Effector CD8-positive, alpha-beta T cell (primary cell): ENCODE results near the gene HNMT.
"Not testable (repeated sequence)": the region's sequence is repeated elsewhere in the genome, so short reads cannot be mapped to it uniquely, and the experiment has no call there.

Source experiments
- DNase-seq: peaks from one replicate; lab custom pipeline; 2025; lab: John Stamatoyannopoulos, UW

The HNMT gene

DNA sequence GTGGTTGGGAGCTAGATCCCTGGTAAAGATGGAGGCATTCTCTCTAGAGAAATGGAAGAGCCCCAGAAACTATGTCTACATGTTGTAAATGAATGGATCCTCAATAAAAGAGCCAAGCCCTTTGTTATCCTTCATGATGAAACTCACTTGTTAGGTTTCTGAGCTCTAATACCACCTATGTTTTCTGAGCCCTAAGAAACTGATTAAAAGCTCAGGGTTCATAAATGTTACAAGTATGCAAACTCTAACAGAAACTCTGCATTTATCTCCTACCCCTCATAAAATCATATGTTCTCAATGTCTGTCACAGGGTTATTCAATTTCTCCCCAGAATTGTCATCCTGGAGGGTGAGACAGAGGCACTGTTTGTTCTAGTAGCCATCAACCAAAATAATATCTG lies 18.0 kb upstream of the HNMT start:
- DNase-seq = no peak

DNA sequence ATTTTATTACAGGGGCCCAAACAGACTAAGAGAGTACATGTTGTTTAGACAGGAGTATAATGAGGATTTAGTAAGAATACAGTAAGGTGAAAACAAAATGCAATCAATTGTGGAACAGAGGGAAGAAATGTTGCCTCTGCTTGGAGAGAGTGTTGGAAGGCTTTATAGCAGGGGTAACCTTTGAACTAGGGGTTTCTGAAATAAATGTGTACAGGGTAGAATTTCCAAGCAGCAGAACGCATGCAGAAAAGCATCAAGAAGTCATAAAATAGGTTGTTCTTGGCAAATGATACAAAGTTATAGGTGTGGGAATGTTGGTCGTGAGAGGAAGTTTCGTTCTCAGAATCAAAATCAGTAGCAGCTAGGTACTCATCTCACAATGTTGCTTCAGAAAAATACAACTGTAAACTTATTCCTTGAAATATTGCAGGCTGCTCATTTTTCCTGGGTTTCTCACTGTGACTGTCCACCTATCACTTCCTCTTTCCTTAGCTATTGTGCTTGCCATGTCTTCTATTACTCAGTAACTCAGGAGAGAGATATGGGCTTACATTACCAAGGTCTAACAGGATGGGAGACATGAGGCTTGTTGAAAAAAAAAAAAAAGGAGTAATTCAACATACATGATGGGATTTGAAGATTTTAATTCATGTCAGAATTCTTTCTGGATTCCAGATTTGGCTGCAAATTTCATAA lies 17.1 kb upstream of the HNMT start:
- DNase-seq = no peak

DNA sequence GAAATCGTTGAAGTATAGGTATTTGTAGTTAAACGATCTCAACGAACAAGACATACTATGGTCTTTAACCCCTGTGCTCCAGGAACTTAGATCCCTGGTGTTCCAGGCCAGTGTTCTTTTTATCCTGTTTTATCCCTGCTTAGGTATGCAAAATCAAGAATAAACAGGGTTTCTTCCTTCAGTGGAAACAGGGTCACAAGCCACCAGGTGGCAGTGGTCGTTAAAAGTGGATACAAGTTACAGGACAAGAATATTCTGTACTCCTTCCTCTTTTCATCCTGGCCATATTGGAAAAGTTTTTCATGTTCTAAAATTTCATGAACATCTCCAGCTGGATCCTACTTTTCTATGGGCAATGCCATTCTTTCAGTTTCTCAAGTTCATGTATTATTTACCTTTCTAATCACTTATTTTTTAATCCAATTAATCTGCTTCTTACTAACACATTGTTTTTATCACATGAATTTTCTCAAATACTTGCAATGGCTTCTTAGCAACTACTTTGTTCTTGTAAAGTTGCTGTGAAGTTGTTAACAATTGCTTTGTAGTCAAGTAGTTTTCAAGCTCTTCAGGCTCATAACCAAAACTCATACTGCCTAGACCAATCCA lies 16.4 kb upstream of the HNMT start:
- DNase-seq = no peak

DNA sequence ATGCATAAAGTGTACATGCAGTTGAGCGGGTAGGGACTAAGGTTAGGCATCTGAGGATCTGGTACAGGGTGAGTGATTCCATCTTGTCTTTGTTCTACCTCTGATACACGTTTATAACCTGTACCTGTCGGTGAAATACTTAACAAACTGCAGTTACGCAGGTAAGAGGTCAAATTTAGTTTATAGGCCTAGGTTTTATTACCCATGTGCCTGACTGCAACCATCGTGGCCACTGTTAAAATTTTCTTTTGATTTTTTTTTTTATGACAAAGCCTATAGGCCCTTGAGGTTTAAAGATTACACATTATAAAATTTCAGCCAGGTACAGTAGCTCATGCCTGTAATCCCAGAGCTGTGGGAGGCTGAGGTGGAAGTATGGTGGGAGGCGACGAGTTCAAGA lies 15.4 kb upstream of the HNMT start:
- no peak for DNase-seq

DNA sequence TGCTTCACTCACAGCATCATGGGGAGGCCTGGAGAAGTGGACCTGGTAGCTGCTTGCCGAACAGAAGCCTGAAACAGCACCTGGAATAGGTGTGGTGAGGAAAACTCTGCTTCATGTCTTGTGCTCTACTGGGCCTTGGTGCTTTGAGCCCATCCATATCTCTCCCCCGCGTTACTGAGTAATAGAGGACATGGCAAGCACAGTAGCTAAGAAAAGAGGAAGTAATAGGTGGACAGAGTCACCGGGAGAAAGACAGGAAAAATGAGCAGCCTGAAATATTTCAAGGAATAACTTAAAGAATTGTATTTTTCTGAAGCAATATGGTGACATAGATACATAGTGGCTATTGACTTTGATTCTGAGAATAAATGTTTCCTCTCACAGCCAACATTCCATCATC lies 14.0 kb upstream of the HNMT start:
- DNase-seq = no peak

DNA sequence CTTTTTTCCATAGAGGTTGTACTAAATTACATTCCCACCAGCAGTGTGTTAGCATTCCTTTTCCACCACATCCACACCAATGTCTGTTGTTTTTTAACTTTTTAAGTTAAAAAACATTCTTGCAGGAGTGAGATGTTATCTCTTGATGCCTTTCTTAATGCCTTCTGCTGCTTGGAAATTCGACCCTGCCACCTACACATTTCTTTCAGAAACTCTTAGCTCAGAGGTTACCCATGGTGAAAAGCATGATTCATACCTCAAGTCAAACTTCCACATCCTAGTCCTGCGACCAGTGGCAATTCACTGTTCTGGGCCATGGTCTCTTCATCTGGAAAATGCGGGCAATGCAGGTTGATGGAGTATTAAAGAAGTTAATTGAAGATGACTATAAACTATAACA lies 12.7 kb upstream of the HNMT start:
- no peak for DNase-seq

DNA sequence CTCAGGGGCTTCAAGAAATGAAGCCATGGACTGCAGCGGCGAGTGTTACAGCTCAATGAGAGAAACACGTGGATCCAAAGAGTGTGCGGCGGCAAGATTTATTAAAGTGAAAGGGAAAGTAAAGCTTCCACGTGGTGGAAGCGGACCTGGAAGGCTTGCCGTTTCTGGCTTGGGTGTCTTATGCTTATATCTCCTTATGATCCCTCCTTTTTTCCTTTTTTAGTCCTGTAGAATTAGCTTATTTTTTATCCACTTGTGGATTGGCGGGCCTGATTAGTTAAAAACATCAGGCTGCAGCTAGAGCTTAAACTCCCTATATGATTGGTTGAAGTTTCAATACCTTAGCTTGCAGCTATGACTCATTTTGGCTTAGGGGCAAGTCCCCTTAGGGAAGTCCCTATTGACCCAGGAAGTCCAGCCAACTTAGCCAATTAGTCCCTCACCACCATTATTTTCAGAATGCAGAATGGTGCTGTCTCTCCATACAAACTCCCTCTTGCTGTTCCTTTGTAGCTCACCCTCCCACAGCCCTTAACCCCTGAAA lies 11.6 kb upstream of the HNMT start:
- no peak for DNase-seq

DNA sequence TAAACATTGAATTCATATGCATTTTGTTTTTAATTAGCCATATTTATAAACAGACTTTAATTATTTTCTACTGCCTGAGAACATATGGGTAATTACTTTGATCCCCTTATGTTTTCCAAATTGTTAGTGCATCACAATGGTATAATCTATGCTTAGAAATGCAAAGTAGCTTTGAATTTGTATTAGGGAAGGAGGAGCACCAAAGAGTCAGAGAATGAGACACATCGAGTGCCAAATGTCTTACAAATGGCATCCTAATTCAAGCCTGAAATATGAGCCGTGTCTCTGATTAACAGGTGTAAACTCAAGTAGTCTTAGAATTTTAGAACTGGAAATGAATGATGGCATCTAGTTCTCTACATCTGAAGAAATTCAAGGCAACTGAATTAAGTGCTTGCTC lies 8.7 kb upstream of the HNMT start:
- no peak for DNase-seq

DNA sequence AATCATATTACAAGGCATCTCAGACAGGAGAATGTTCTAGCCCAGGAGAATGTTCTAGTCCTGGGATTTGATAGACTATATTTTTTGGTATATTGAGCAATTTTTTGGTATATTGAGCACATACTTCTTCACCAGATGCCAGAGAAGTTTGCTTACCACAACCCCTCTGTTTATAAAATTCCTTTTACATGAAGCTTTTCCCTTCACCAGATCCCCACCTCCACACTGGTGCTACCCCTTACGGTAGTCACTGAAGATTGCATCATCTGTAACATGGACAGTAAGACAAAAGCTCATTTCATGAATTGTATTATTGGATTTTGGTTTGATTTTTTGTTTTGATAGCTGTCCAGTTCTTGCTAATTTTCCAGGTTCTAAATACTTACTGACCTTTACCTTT lies 7.2 kb upstream of the HNMT start:
- no peak for DNase-seq

DNA sequence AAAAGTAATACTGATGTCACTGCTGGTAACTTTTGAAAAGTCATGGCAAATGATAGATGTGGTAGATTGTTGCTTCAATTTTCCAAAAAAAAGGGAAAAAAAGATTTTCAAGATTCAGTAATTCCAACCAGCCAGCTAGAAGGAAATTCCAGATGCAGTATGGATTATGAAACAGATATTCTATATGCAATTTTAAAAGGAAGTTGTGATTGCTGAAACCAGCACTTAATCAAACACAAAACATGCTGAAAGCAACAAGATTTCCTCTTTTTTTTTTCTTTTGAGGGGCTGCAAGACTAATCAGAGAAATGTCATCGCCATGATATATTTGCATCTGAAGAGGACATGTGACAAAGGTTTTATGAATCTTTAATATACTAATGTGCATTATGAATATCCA lies 5.1 kb upstream of the HNMT start:
- no peak for DNase-seq

DNA sequence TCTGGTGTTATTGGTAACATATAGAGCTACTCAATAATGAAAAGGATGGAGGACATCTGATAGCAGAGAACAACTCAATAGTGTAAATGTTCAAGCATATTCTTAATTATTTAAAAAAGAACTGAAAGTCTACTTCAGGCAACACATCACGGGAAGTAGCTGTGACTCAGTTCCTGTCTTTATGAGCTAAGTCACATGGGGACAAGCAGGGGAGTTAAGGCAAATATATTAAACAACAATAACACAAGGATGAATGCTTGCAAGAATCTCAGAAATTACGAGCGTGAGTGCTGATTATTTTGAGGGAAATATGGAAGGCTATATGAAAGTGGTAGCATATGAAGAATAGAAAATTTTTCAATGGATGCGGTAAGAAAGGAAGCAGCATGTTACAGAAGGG lies 4.0 kb upstream of the HNMT start:
- DNase-seq = no peak

DNA sequence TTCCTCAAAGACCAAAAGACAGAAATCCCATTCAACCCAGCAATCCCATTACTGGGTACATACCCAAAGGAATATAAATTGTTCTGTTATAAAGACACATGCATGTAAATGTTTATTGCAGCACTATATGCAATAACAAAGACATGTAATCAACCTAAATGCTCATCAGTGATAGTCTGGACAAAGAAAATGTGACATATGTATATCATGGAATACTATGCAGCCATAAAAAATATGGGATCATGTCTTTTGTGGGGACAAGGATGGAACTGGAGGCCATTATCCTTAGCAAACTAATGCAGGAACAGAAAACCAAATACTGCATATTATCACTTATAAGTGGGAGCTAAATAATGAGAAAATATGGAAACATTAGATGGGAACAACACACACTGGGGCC lies 2.7 kb upstream of the HNMT start:
- DNase-seq = no peak

DNA sequence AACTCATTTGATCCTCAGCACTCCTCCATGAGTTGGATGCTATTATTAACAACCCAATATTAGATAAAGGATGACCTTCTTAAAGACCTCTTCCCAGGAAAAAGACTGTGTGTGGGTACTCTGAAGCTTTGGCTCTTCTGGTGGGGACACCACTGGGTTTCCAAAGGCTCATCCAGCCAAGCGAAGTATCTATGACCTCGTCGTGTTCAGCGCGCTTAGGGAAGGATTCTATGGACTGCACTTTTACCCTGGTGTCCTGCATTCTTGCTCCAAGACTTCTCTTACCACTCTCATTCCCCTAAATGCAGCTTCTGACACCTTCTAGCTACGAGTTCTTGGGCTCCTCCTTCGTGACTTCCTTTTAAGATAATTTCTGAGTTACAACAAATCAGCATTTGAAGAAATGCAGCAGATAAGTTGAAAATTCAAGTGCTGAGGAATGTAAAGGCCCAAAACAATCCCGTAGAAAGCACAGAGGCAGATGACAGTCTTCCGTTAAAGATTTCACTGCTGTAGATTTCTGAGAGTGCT lies 673 bp upstream of the HNMT start:
- DNase-seq = no peak

DNA sequence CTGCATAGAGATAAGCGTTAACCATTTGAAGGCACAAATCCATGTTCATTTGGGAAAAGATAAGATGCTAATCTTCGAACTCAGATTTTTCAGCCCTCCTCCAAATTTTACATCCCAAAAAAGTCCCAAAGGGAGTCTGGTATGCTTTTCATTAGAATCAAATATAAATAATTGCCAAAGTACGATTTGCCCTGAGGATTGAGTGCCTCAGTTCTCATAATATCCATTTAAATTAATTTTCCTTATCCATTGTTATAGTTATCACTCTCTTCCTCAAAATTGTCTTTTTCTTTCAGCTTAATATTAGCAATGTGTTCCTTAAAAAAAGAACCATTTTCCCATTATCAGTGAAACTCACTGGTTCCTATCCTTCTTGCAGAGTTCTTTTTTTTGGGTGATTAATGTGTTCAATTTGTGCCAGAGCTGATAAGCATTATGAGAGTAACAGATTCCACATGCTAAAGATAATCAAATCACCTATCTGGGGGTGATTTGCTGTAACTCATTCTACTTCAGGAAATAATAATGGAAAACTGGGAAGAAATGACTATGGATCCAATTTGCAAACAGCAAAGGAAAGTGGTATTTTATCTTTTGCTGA lies 686 bp downstream of the HNMT start:
- DNase-seq = no peak

DNA sequence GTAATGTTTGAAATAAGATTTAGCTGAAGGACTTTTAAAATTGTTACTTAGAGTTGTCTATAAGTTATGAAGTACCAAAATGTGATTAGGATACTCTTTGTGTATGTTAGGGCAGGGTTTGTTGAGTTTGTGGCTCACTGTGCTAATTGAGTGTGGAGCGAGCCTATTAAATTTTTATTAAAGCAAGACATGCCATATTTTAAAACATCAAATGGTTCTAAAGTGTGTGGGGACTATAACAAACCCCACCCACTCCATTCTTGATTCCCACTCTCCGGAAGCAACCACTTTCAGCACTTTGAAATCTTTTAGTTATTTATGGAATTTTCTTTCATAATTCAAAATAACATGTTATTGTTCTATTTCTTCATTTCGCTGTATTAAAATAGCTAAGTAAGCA lies 1.8 kb downstream of the HNMT start:
- no peak for DNase-seq

DNA sequence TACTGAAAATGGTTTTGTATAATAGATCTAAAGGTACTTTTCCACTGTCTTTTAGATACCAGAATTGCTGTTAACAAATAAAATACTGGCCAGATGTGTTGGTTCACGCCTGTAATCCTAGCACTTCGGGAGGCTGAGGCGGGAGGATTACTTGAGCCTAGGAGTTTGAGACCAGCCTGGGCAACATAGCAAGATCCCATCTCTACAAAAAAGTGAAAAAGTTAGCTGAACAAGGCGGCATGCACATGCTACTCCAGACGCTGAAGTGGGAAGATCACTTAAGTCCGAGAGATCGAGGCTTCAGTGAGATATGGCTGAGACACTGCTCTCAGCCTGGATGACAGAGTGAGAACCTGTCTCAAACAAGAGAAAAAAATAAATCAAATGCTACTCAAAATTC lies 2.8 kb downstream of the HNMT start:
- no peak for DNase-seq

DNA sequence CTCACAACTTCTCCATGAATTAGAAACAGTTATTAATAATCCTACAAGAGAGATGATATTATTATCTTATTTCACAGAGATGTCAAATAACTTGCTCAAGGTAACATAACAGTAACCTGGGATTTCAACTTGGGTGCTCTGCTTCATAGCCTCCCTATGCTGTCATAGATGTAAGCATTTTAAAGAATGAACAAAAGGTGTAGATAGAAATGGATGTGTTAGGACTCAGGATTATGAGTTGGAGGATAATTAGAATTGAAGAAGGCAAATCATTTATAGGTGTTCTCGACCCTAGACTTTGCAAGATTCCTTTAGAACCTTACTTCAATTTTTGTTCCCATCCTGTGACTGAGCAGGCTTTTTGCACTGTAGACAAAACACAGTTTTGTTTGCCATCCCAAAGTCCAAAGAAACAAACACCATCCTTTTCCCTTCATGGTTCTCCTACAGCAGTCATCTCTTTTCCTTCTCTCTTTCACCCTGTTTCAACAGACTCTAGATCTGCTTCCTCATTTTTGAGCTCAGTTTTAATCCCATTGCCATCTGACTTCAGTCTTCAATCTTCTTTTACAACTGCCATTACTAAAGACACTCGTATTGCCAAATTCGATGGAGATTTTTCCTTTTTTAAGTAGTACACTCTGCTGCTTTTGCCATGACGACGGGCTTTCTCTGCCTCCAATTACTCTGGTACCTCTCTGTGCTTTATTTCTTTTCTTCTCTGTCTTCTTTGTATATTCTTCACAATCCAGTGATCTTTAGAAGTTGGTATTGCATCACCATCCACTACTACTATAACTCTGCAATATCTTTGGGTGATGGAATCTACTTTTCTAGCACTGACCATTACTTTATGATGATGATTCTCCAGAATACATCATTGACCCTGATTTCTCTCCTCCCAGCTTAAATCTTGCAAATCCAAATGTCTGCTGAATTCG lies 4.5 kb downstream of the HNMT start:
- DNase-seq = no peak

DNA sequence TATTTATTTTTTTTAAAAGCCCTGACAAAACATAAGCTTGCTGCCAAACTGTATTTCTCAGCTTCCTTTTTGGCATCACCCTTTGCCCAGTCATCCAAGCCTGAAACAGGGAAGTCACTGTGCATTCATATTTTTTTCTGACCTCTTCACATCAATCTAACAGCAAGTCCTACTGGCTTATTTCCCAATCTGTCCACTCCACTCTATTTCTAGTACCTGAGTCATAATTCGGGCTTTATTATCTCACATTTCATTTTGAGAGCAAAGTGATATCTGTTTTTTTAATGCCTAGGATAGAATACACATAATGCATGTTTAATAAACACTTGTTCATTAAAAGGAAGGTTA lies 5.1 kb downstream of the HNMT start:
- DNase-seq = no peak

DNA sequence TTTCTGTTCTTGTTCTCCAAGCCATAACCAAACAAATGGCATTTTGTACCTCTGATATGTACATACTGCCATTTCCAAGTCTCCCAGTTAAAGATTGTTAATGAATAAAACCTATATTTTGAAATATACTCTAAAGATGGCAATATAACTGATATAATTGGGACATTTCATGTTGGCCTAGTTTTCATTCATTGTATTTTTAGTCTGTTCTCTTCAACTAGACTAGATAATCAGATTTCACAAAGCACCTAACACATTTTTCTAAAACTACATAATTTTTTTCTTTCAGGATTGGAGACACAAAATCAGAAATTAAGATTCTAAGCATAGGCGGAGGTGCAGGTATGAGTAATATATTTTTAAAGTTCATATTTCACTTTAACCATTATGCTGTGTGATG lies 5.6 kb downstream of the HNMT start:
- DNase-seq = no peak

DNA sequence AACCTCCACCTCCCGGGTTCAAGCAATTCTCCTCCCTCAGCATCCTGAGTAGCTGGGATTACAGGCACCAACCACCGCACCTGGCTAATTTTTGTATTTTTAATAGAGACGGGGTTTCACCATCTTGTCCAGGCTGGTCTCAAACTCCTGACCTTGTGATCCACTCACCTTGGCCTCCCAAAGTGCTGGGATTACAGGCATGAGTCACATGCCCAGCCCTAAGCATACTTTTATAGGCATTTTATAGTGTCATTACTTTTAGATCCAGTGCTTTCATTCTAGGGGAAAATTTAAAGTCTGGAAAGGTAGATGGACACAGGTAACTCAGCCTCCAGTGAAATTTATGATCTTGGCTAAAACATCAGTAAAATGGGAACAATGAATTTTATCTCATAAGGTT lies 7.0 kb downstream of the HNMT start:
- not testable (repeated sequence) for DNase-seq

DNA sequence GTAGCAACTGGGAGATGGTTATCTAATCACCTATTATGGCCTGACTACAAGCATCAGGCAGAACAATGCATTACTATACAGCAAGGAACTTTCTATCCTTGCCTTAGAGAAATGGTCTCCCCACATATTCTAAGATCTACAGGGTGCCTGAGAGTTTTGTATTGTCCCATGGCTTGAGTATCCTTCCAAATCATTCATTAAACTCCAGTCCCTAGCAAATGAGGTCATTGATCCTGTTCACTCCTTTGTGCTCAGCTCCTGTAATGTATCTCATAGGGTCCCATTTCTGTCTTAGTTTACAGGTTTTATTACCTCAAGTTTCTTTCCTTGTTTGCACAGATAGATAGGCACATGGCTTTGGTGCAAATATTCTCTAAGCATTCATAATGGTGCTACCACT lies 9.0 kb downstream of the HNMT start:
- no peak for DNase-seq
